ENCODE measurements around the gene TSR3.

DNA sequence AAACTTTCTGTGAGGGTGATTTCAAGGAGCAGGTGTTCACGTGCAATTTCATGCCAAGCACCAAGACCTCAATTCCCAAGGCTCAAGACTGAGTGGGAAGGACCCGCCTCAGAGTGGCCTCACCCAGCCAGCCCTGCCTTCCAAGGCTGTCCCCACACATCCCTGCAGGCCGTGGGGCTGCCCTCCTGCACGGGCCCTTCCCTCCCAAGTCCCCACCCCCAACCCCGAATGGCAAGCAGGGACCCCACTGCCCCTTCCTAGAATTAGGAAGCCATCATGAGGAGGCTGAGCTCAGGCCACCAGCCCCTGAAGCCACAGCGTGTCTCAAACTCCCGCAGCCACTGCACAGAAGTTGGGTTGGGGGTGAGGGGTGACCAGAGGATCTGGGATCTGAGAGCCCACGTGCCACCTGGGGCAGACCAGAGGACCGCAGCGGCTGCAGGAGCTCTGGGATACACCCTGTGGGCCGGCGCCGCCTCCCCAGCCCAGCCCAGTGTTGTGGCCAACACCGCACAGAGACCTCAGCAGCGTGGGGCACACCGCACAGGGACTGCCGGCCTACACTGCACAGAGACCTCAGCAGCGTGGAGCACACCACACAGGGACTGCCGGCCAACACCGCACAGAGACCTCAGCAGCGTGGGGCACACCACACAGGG lies 20.7 kb upstream of the TSR3 start:
- TF ChIP-seq, protein P1, sequence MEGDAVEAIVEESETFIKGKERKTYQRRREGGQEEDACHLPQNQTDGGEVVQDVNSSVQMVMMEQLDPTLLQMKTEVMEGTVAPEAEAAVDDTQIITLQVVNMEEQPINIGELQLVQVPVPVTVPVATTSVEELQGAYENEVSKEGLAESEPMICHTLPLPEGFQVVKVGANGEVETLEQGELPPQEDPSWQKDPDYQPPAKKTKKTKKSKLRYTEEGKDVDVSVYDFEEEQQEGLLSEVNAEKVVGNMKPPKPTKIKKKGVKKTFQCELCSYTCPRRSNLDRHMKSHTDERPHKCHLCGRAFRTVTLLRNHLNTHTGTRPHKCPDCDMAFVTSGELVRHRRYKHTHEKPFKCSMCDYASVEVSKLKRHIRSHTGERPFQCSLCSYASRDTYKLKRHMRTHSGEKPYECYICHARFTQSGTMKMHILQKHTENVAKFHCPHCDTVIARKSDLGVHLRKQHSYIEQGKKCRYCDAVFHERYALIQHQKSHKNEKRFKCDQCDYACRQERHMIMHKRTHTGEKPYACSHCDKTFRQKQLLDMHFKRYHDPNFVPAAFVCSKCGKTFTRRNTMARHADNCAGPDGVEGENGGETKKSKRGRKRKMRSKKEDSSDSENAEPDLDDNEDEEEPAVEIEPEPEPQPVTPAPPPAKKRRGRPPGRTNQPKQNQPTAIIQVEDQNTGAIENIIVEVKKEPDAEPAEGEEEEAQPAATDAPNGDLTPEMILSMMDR (IDR thresholded peaks at IDR 0.05; ENCODE audit: insufficient read depth, low read length, poor library complexity, severe bottlenecking): no peak
- TF ChIP-seq EZH2phosphoT487 (conservative IDR thresholded peaks at IDR 0.05; ENCODE audit: low read length): no peak
